Epithelial cell of proximal tubule (primary cell): ENCODE data around the gene SEMA5A. TPM values are rescaled to one million over a fixed set of nuclear protein-coding genes. Genes with fewer than 3 reads are reported as not detected.

Source experiments
- DNase-seq: peaks from one replicate; pipeline ENCODE4 v3.0.0-alpha.2; 2011; ENCODE audit warnings: low read depth
- H3K4me3 ChIP-seq: 2 replicates; pipeline ENCODE4 v1.5.1; 2011; ENCODE audit warnings: low read depth, mild to moderate bottlenecking, low read length
- CTCF ChIP-seq: conservative IDR thresholded peaks from 2 replicates; pipeline ENCODE4 v1.5.1; 2012; ENCODE audit warnings: low read depth, mild to moderate bottlenecking, low read length
- total RNA-seq: library from RNA; depleted of rRNA; stranded (reverse); fragments of >200 nt; gene quantifications from 2 replicates; pipeline ENCODE4 v1.2.3, GENCODE V29; 2015

SEMA5A gene
- total RNA-seq, result 1.6 and 4.0 TPM in 2 replicates

- no peak for TF ChIP-seq CTCF
- DNase-seq, result no peak
Measured at GRCh38 chr5:9545992-9546851, at the start of gene SEMA5A. TSS of gene SEMA5A (minus strand) at chr5:9546075. CDS start at chr5:9379946, 166,129 bp downstream.

GRCh38 chr5:9594913-9595312, 49.0 kb upstream of the SEMA5A start:
- DNase-seq, result no peak

More at GRCh38 chr5:9545992-9546851, at the start of gene SEMA5A:
- peak within 1 kb of the TSS; percentile 74 for H3K4me3 ChIP-seq

GRCh38 chr5:9589049-9589835, 43.4 kb upstream of the SEMA5A start:
- no peak overlapping the region for H3K4me3 ChIP-seq
- no peak for TF ChIP-seq CTCF
- DNase-seq, result no peak

More at GRCh38 chr5:9594913-9595312, 49.0 kb upstream of the SEMA5A start:
- no peak overlapping the region for H3K4me3 ChIP-seq
- no peak for TF ChIP-seq CTCF

- no peak for TF ChIP-seq CTCF
- H3K4me3 ChIP-seq, result no peak overlapping the region
Measured at GRCh38 chr5:9588254-9588653, 42.4 kb upstream of the SEMA5A start.

GRCh38 chr5:9587135-9587534, 41.3 kb upstream of the SEMA5A start:
- no peak for DNase-seq
- no peak overlapping the region for H3K4me3 ChIP-seq
- no peak for TF ChIP-seq CTCF

More at GRCh38 chr5:9588254-9588653, 42.4 kb upstream of the SEMA5A start:
- DNase-seq, result no peak

- no peak overlapping the region for H3K4me3 ChIP-seq
- no peak for TF ChIP-seq CTCF
- no peak for DNase-seq
Measured at GRCh38 chr5:9582406-9582805, 36.5 kb upstream of the SEMA5A start.
